NCI-H1105 treated with DMSO at 0.1 percent for 48 hours (cell line): Measurements from ENCODE around the gene ARCN1.
"Not testable (repeated sequence)": the region's sequence is repeated elsewhere in the genome, so short reads cannot be mapped to it uniquely, and the experiment has no call there.

ENCODE experiments used
- DNase-seq: peaks from one replicate; lab custom pipeline; 2025; lab: John Stamatoyannopoulos, UW

ARCN1 gene

GRCh38 chr11:118606157-118606843 lies 34.1 kb downstream of the ARCN1 start:
- DNase-seq: no peak

- DNase-seq: no peak
Measured at GRCh38 chr11:118606844-118607228, 34.6 kb downstream of the ARCN1 start.

GRCh38 chr11:118607401-118608359 lies 35.5 kb downstream of the ARCN1 start, which contains the start of gene PHLDB1:
TSS of gene PHLDB1 (plus strand) at chr11:118607615. CDS start at chr11:118613837, 6,222 bp downstream.
- peak; percentile 80 for DNase-seq

GRCh38 chr11:118608360-118609227 lies 36.4 kb downstream of the ARCN1 start:
- DNase-seq: no peak

- no peak for DNase-seq
Measured at GRCh38 chr11:118609380-118610224, 37.4 kb downstream of the ARCN1 start.

- no peak for DNase-seq
Measured at GRCh38 chr11:118610225-118610772, 38.1 kb downstream of the ARCN1 start.

- no peak for DNase-seq
Measured at GRCh38 chr11:118610773-118611432, 38.7 kb downstream of the ARCN1 start.

- DNase-seq: not testable (repeated sequence)
Measured at GRCh38 chr11:118611433-118611795, 39.2 kb downstream of the ARCN1 start.

GRCh38 chr11:118612378-118612777 lies 40.2 kb downstream of the ARCN1 start:
- DNase-seq: no peak

- DNase-seq: no peak
Measured at GRCh38 chr11:118614511-118614910, 42.3 kb downstream of the ARCN1 start.

GRCh38 chr11:118615282-118615975 lies 43.2 kb downstream of the ARCN1 start:
- no peak for DNase-seq

- DNase-seq: no peak
Measured at GRCh38 chr11:118615976-118616371, 43.8 kb downstream of the ARCN1 start.

GRCh38 chr11:118618115-118618990 lies 46.1 kb downstream of the ARCN1 start:
- DNase-seq: peak; percentile 72

GRCh38 chr11:118618991-118619375 lies 46.8 kb downstream of the ARCN1 start:
- DNase-seq: no peak

GRCh38 chr11:118619444-118620197 lies 47.4 kb downstream of the ARCN1 start:
- DNase-seq: no peak

- no peak for DNase-seq
Measured at GRCh38 chr11:118620529-118621070, 48.4 kb downstream of the ARCN1 start.

GRCh38 chr11:118621071-118621783 lies 49.0 kb downstream of the ARCN1 start:
- DNase-seq: peak; percentile 95
